ENCODE measurements around the gene TRIM13.
"Not testable (repeated sequence)": the region's sequence is repeated elsewhere in the genome, so short reads cannot be mapped to it uniquely, and the experiment has no call there.

The TRIM13 gene

GRCh38 chr13:49996951-49997895 is at the start of gene TRIM13:
Gene TRIM13 (plus strand): TSS chr13:49997042. CDS start chr13:50011941, 14,899 bp downstream.
- DNase-seq: peak; percentile 83

- DNase-seq: not testable (repeated sequence)
Measured at GRCh38 chr13:49948777-49949270, 48.0 kb upstream of the TRIM13 start.

- DNase-seq: no peak
Measured at GRCh38 chr13:49951754-49952535, 44.9 kb upstream of the TRIM13 start.

DNA sequence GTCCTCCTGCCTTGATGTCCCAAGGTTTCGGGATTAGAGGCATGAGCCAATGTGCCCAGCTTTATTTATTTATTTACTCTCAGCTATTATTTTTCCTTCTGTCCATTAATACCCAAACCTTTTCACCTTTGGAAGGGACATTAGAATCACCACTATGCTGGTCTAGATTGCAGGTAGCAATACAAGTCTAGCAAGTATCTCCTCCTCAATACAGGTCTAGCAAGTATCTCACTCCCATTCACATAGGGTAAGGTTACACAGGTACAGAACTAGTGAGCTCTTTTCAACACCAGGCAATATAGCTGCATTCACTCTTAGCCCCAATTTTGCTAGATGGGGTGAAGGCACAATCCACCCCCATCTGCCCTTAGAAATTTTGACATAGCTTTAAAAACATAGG is 43.3 kb upstream of the TRIM13 start:
- no peak for DNase-seq

DNA sequence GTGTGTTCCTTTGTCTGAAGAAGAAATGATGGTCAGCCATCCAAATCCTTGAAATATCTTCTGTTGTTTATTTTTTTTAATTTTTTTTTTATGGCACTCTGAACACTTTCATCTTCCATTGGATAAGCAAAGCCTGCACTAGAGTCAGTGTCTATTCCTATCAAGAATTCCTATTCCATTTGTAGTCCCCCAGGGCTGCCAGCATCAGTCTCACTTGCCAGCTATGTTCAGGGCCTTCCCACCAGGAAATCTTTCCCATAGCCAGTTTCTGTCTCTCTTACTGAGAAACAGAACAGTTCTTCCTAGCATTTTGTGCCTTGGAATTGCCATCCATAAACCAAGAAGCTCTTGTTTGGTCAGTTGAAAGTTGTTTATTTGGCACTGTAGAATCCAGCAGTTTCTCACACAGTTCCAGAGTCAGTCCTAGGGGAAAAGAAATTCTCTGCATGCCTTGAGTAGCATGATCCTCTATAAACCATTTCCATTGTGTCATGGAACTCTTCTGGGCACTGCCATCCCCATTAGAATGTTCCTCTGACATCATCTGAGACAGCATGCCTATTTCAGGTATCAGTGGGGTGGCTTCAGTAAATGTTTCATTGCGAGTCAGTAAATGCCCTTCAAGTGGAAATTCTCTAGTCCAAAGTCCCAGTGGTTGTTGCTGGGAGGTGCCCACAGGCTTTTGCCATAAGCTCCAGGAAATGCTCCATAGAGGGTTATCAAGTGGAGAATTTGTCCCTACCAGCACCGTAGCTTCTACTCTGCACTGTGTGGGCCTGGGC is 42.0 kb upstream of the TRIM13 start:
- DNase-seq: no peak

DNA sequence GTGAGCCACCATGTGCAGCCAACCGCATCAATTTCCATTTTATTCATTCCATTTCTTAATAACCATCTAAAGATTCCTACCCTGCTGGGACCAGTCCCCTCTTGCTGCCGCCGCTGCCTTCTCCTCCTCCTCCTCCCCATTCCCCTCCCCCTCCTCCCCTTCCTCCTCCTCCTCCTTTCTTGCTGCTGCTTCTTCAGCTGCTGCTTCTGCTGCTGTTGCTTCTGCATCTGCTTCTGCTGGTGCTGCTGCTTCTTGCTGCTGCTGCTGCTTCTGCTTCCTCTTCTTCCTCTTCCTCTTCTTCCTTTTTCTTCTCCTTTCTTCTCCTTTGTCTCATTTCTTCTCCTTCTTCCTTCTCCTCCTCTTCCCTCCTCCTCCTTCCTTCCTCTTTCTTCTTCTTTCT is 40.7 kb upstream of the TRIM13 start:
- DNase-seq: no peak

GRCh38 chr13:49958321-49958720 is 38.5 kb upstream of the TRIM13 start:
- no peak for DNase-seq

- no peak for DNase-seq
Measured at GRCh38 chr13:49967456-49967855, 29.4 kb upstream of the TRIM13 start.

DNA sequence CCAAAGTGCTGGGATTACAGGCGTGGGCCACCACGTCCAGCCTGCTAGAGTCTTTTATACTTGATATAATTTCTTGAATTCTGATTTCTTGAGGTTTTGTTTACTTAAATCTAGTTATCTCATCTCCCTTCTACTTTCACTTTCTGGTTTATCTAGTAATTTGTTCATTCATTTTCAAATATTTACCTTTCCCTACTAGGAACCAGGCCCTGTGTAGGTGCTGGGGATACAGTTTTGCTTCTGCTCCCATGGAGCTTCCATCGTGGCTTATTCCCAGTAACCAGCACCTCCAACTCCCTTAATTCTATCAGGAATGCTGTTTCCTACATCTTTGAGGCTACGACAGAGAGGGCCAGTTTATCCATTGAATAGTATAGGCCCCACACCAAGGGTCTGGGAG is 24.1 kb upstream of the TRIM13 start:
- DNase-seq: no peak

DNA sequence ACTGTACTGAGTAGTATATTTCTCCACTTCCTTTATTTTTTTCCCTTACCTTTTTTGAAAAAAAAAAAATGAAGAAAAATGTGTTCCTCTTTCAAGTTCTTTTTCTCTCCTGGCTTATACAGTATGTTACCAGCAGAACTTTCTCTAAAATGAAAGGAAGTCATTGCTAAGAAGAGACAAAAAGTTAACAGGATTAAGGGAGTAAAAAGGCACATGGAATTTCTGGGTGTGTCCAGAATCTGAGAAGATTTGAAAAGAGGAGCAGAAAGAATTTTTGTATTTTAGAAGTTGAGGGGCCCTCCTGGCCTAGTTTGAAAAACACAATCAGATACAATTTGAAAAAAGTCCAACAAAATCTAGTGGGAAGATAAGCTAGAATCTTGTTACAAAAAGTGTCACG is 21.0 kb upstream of the TRIM13 start:
- no peak for DNase-seq

- peak; percentile 79 for DNase-seq
Measured at GRCh38 chr13:49976314-49977258, 20.3 kb upstream of the TRIM13 start.

DNA sequence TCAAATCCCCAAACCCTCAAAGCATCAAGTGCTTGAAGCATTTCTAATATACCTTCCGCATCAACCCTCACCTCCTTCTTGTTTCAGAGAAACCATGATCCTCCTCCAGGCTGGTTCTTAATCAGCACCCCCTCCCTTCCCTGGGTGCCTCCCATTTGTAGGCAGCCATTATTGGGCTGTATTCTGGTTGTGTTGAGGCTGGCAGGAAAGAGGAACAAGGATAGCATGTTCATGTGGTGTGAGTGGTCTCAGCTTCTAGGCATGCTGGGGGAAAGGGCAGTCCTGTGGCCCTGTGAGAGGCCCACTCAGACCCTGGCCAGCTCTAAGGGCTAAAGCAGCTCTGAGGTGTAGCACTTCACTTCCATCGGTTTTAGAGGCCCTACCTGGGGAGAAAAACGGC is 18.9 kb upstream of the TRIM13 start:
- DNase-seq: no peak

GRCh38 chr13:49980266-49980665 is 16.6 kb upstream of the TRIM13 start:
- no peak for DNase-seq

- no peak for DNase-seq
Measured at GRCh38 chr13:49985129-49985528, 11.7 kb upstream of the TRIM13 start.

GRCh38 chr13:49986471-49986870 is 10.4 kb upstream of the TRIM13 start:
- DNase-seq: no peak

DNA sequence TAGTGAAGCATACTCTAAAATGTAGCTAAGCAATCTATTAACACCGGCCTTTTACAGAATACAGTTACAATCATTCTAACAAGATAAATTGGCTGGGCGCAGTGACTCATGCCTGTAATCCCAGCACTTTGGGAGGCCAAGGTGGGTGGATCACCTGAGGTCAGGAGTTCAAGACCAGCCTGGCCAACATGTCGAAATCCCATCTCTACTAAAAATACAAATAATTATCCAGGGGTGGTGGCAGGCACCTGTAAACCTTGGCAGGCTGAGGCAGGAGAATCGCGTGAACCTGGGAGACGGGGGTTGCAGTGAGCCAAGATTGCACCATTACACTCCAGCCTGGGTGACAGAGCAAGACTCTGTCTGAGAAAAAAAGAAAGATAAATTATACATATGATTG is 6.2 kb upstream of the TRIM13 start:
- DNase-seq: not testable (repeated sequence)

GRCh38 chr13:49993111-49993510 is 3.7 kb upstream of the TRIM13 start:
- no peak for DNase-seq

GRCh38 chr13:49993666-49994065 is 3.2 kb upstream of the TRIM13 start:
- no peak for DNase-seq

DNA sequence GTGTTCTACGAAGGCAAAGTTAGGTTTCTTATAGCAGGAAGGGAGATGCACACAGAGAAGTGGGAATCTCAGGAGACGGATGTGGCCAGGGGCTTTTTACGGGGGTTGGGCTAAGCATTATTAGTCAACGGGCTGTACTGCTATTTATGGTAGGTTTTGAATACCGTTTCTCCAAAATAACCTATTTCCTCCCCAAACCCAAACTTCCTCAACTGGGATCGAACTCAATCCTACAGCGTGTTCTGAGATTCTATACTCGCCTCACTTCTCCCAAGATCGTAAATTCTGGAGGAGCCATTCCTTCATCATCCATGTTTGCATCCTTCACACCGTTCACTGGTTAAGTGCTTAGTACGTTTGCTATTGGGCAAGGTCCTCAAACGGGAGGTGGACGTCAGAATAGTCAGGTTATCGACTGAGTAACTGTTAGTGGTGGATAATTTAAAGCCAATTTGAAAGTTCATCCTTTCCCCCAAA is 1.2 kb upstream of the TRIM13 start:
- no peak for DNase-seq

DNA sequence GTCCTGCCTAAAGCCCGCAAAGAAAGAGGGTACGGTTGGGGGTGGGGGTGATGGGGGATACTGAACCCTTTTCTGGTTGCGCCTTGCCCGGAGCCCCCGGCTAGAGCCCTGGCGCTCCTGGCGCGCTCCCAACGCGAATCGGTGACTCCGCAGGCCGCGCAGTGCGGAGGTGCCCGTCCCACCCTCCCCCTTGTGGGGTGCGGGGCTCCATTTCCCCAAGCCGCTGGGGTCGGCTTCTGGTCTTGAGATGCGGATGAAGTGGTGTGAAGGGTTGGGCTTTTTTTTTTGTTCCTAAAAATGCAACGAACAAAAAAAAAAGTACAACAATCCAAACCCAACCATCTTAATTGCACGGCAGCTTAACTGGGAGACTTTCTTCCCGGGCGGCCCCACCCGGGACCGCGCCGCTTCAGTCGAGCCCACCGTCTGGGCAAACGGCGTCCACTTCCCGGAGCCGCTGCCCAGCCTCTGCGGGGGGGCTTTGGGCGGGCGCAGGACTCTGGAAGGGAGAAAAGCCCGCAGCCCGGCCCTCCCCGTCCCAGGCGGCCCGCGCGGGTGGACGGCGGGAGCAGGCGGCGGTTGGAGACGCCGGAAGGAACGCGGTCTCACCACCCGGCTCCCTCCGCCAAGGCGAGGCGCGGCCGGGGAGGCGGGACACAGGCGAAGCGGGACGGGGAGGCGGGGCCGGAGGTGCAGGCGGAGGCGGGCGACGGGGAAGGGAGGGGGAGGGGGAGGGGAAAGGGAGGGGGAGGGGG is 504 bp upstream of the TRIM13 start:
- peak; percentile 91 for DNase-seq

GRCh38 chr13:49997955-49998354 is 1.1 kb downstream of the TRIM13 start:
- DNase-seq: no peak
